ENCODE data around the gene TRIOBP. TPM values are rescaled to one million over a fixed set of nuclear protein-coding genes. Genes with fewer than 3 reads are reported as not detected.
A peak's percentile ranks its signal among the peaks of the same experiment; 100 is the strongest.

TRIOBP gene
- total and polyA plus RNA-seq, 2 donors (not counting 3 experiments of a cell fraction or from before 2014, with no cell fraction given), result 60.6 to 104 TPM

DNA sequence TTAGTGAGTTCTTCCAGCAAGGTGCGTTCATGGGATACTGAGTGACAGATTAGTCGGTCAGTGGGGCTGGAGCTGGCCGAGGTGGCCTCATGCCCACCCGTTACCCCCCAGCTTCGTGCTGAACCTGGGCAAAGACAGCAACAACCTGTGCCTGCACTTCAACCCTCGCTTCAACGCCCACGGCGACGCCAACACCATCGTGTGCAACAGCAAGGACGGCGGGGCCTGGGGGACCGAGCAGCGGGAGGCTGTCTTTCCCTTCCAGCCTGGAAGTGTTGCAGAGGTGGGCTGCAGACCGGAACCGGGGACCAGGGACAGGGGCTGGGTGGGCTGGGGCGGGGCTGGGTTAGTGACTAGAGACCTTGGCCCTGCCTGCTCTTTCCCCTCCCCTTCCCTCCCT is 18.5 kb upstream of the TRIOBP start:
- H3K4me1 ChIP-seq (ENCODE audit: control insufficient read depth, extremely low read depth, insufficient read depth, low read length), result peaks cover 9% of the 10 kb centered on the region
- intact Hi-C loops (cut with micrococcal nuclease) (loop anchor here (5.0 kb wide), 2 partner anchors 114 to 116 kb away; partner anchors contain the start of gene CDC42EP1), dilution Hi-C loops (cut with MboI; ENCODE audit: extremely low pct_ligation_motif_present, low sequenced_read_pairs) (no loop called here)
- peak overlapping the region in 1 of 3 experiments; percentile 35 for H3K4me3 ChIP-seq (replicated peaks in 1 of 3; ENCODE audit: insufficient read depth in 1 of 3, low read depth in 1 of 3, low read length in 3 of 3)
- peaks cover 7 to 8% of the 10 kb centered on the region in 2 experiments for H3K36me3 ChIP-seq (ENCODE audit: control insufficient read depth in 2 of 2, extremely low read depth in 1 of 2, insufficient read depth in 2 of 2, low read length in 2 of 2)
- TF ChIP-seq, protein P1, sequence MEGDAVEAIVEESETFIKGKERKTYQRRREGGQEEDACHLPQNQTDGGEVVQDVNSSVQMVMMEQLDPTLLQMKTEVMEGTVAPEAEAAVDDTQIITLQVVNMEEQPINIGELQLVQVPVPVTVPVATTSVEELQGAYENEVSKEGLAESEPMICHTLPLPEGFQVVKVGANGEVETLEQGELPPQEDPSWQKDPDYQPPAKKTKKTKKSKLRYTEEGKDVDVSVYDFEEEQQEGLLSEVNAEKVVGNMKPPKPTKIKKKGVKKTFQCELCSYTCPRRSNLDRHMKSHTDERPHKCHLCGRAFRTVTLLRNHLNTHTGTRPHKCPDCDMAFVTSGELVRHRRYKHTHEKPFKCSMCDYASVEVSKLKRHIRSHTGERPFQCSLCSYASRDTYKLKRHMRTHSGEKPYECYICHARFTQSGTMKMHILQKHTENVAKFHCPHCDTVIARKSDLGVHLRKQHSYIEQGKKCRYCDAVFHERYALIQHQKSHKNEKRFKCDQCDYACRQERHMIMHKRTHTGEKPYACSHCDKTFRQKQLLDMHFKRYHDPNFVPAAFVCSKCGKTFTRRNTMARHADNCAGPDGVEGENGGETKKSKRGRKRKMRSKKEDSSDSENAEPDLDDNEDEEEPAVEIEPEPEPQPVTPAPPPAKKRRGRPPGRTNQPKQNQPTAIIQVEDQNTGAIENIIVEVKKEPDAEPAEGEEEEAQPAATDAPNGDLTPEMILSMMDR (IDR thresholded peaks at IDR 0.05; ENCODE audit: extremely low read depth in 1 of 2, insufficient read depth in 1 of 2, low read depth in 1 of 2, low read length in 2 of 2), result no peak
- TF ChIP-seq EZH2 (IDR thresholded peaks at IDR 0.05; ENCODE audit: borderline replicate concordance, low read depth, low read length, severe bottlenecking), result no peak
- TF ChIP-seq POLR2A (IDR thresholded peaks at IDR 0.05; ENCODE audit: low read depth, low read length), result no peak
- TF ChIP-seq GATA2 (IDR thresholded peaks at IDR 0.05; ENCODE audit: insufficient read depth, insufficient read length, low read depth, low read length), result no peak
- TF ChIP-seq FOS (IDR thresholded peaks at IDR 0.05; ENCODE audit: borderline replicate concordance, insufficient read depth, low read length), result no peak
- no peak for TF ChIP-seq JUN (IDR thresholded peaks at IDR 0.05; ENCODE audit: borderline replicate concordance, insufficient read depth, insufficient read length, low read depth)
- no peak for TF ChIP-seq MYC (IDR thresholded peaks at IDR 0.05; ENCODE audit: low read depth, low read length)
- no peak for TF ChIP-seq MAX (IDR thresholded peaks at IDR 0.05; ENCODE audit: insufficient read depth, insufficient read length)
- no peak for TF ChIP-seq POLR2AphosphoS5 (IDR thresholded peaks at IDR 0.05; ENCODE audit: insufficient read depth, low read depth, low read length)
- peaks cover 28% of the 10 kb centered on the region for H3K79me2 ChIP-seq (ENCODE audit: control insufficient read depth, insufficient read depth, low read length)
- no peaks in the 10 kb centered on the region for H4K20me1 ChIP-seq (replicated peaks; ENCODE audit: control insufficient read depth, extremely low read depth, insufficient read depth, low read length)
- H3K9ac ChIP-seq (replicated peaks; ENCODE audit: extremely low read depth, insufficient read depth, low read length), result no peak overlapping the region
- BruUV-seq (replicated peaks), result no TSS peak
- FAIRE-seq (no peak), DNase-seq (ENCODE audit: low read depth, low spot score) (no peak)
- H3K9me1 ChIP-seq (replicated peaks; ENCODE audit: control insufficient read depth, extremely low read depth, insufficient read depth, low read length), result no peaks in the 10 kb centered on the region
- H3K4me2 ChIP-seq (ENCODE audit: insufficient read depth, low read length), result peak overlapping the region; percentile 43
- CTCF ChIA-PET, result interaction anchor here (8.7 kb wide), 1 partner anchor 35 kb away, joined by 307 read pairs; no protein-coding TSS in a partner anchor
- H3K27ac ChIP-seq (ENCODE audit: insufficient read depth, low read depth, low read length), result no peak overlapping the region
- no peaks in the 10 kb centered on the region for H3K9me3 ChIP-seq (replicated peaks; ENCODE audit: control insufficient read depth, insufficient read depth, low read length)
- no peak overlapping the region for H2AFZ ChIP-seq (ENCODE audit: low read depth, low read length)
- POLR2A ChIA-PET, result interaction anchor here (0.6 to 0.7 kb wide), 2 partner anchors 27 to 35 kb away, joined by 3 to 5 read pairs; no protein-coding TSS in a partner anchor
- no peaks in the 10 kb centered on the region for H3K27me3 ChIP-seq (ENCODE audit: control insufficient read depth in 2 of 2, insufficient read depth in 2 of 2, low read length in 2 of 2)

Data from endothelial cell of umbilical vein (primary cell).